ENCODE measurements around the gene GPC6.

The GPC6 gene

GRCh38 chr13:93810264-93810663 is 583.7 kb downstream of the GPC6 start:
- Histone ChIP-seq H3K4me3 (replicated peaks; ENCODE audit: insufficient read depth, low read length) (no peak overlapping the region), H3K27ac (replicated peaks) (no peak overlapping the region), H3K27me3 (ENCODE audit: insufficient read depth, poor library complexity, severe bottlenecking) (no peaks in the 10 kb centered on the region)
- no peak for DNase-seq (ENCODE audit: low read depth in 1 of 2, low spot score in 1 of 2)
- TF ChIP-seq SPI1 (IDR thresholded peaks at IDR 0.05; ENCODE audit: borderline replicate concordance, low read depth), result no peak
- TF ChIP-seq GABPA (IDR thresholded peaks at IDR 0.05; ENCODE audit: low read depth), result no peak
- TF ChIP-seq CTCF (IDR thresholded peaks at IDR 0.05; ENCODE audit: insufficient read depth, low read length), result no peak
- TF ChIP-seq POLR2AphosphoS5 (IDR thresholded peaks at IDR 0.05; ENCODE audit: low read depth), result no peak
- TF ChIP-seq REST (IDR thresholded peaks at IDR 0.05; ENCODE audit: insufficient replicate concordance, low read depth), result no peak

GRCh38 chr13:93811071-93811737 is 584.6 kb downstream of the GPC6 start:
- no peaks in the 10 kb centered on the region for H3K27me3 ChIP-seq (ENCODE audit: insufficient read depth, poor library complexity, severe bottlenecking)
- DNase-seq (ENCODE audit: low read depth in 1 of 2, low spot score in 1 of 2), result no peak
- H3K27ac ChIP-seq (replicated peaks), result no peak overlapping the region
- H3K4me3 ChIP-seq (replicated peaks; ENCODE audit: insufficient read depth, low read length), result no peak overlapping the region
- TF ChIP-seq POLR2AphosphoS5 (IDR thresholded peaks at IDR 0.05; ENCODE audit: low read depth) (no peak), SPI1 (IDR thresholded peaks at IDR 0.05; ENCODE audit: borderline replicate concordance, low read depth) (no peak), REST (IDR thresholded peaks at IDR 0.05; ENCODE audit: insufficient replicate concordance, low read depth) (no peak)

- TF ChIP-seq REST (IDR thresholded peaks at IDR 0.05; ENCODE audit: insufficient replicate concordance, low read depth), result no peak
- TF ChIP-seq POLR2AphosphoS5 (IDR thresholded peaks at IDR 0.05; ENCODE audit: low read depth), result no peak
- TF ChIP-seq CTCF (IDR thresholded peaks at IDR 0.05; ENCODE audit: insufficient read depth, low read length), result no peak
- TF ChIP-seq SPI1 (IDR thresholded peaks at IDR 0.05; ENCODE audit: borderline replicate concordance, low read depth), result no peak
- no peak for TF ChIP-seq GABPA (IDR thresholded peaks at IDR 0.05; ENCODE audit: low read depth)
- Histone ChIP-seq H3K4me3 (replicated peaks; ENCODE audit: insufficient read depth, low read length) (no peak overlapping the region), H3K27me3 (ENCODE audit: insufficient read depth, poor library complexity, severe bottlenecking) (no peaks in the 10 kb centered on the region), H3K27ac (replicated peaks) (no peak overlapping the region)
- no peak for DNase-seq (ENCODE audit: low read depth in 1 of 2, low spot score in 1 of 2)
Observed at GRCh38 chr13:93811738-93812112, 585.1 kb downstream of the GPC6 start.

Data from HL-60 (cell line).